HFF-Myc (cell line): ENCODE data around the gene PEMT.

ENCODE experiments used
- DNase-seq: peaks from one replicate; pipeline ENCODE4 v3.0.0-alpha.2; 2011; ENCODE audit warnings: low read depth; ENCODE audit errors: extremely low read depth
- H3K4me3 ChIP-seq: replicated peaks from 2 replicates; pipeline ENCODE4 v1.5.1; 2011; ENCODE audit warnings: low read depth, mild to moderate bottlenecking, control low read depth, low read length
- CTCF ChIP-seq: IDR thresholded peaks from 2 replicates; pipeline ENCODE4 v1.5.1; 2012; ENCODE audit warnings: mild to moderate bottlenecking, low read depth, low read length, control low read depth; ENCODE audit errors: missing control alignments

The PEMT gene

GRCh38 chr17:17540278-17540906 is 51.1 kb downstream of the PEMT start:
- H3K4me3 ChIP-seq, result no peak overlapping the region
- TF ChIP-seq CTCF, result no peak
- DNase-seq, result no peak

GRCh38 chr17:17539591-17539990 is 51.9 kb downstream of the PEMT start:
- no peak for TF ChIP-seq CTCF
- DNase-seq, result no peak
- H3K4me3 ChIP-seq, result no peak overlapping the region

GRCh38 chr17:17538417-17539391 is 52.8 kb downstream of the PEMT start:
- no peak for DNase-seq
- TF ChIP-seq CTCF, result no peak

GRCh38 chr17:17537311-17538099 is 54.0 kb downstream of the PEMT start:
- DNase-seq, result no peak
- TF ChIP-seq CTCF, result no peak
- no peak overlapping the region for H3K4me3 ChIP-seq

More at GRCh38 chr17:17538417-17539391, 52.8 kb downstream of the PEMT start:
- H3K4me3 ChIP-seq, result no peak overlapping the region

GRCh38 chr17:17536702-17537101 is 54.8 kb downstream of the PEMT start:
- no peak for TF ChIP-seq CTCF
- no peak overlapping the region for H3K4me3 ChIP-seq
- DNase-seq, result no peak

GRCh38 chr17:17535957-17536356 is 55.6 kb downstream of the PEMT start:
- H3K4me3 ChIP-seq, result no peak overlapping the region
- DNase-seq, result no peak
- no peak for TF ChIP-seq CTCF
